NCI-H2171 (cell line): ENCODE data around the gene MTM1.

Source experiments
- DNase-seq: peaks from one replicate; lab custom pipeline; 2025; lab: John Stamatoyannopoulos, UW

Gene MTM1

DNA sequence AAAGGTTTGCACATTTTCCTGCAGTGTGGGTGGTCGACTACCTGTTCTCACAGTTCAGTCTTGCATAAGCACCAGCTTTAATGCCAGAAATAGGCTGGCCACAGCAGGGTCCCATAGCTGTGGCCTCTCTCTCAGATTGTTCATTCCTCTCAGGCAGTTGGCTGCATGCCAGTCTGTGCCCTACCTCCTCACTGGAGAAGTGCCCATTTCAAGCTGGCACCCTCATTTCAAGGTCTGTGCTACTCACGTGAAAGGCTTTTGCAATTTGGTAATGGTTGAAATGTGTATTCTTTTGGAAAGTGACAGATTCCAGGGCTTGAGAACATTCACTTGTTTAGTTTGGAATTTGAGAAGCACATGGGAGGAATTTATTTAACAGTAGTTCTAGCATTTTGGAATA is 95.9 kb downstream of the MTM1 start:
- peak; percentile 22 for DNase-seq

GRCh38 chrX:150676221-150676620 is 107.8 kb downstream of the MTM1 start:
- peak; percentile 22 for DNase-seq

DNA sequence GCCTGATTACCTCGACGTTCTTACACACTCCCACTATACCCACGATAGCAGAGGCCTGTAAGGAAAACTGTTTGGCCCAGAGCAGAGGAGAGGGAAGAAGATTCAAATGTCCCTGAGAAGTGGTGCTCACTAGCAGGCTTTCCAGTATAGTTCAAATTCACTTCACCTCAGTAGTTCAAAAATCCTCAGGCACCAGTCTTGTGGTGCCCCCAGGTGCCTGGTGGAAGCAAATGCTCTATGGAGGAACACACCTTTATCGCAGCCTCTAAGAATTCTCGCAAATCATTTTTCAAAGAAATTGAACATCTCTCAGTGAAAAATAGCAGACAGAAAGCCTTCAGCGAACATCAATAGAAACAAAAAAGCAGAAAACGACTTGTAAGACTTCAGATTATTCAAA is 112.6 kb downstream of the MTM1 start:
- no peak for DNase-seq

DNA sequence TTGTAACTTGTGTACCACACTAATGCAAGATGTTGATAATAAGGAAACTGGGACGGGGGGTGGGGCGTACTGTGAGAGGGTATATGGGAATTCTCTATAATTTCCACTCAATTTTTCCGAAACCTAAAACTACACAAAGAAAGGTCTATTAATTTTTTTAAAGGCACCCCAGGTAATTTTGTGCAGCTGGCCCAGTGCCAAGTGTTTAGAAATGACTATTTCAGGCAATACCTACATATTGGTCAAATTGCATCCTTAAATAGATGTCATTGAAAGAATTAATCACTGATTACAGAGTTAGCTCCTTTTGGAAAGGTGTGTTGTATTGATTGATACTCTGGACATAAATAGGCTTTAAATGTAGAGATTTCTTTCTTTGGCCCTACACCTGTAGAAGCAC is 114.7 kb downstream of the MTM1 start:
- no peak for DNase-seq

- no peak for DNase-seq
Measured at GRCh38 chrX:150683536-150684146, 115.2 kb downstream of the MTM1 start.

GRCh38 chrX:150688911-150689451 is 120.6 kb downstream of the MTM1 start:
- DNase-seq: no peak

DNA sequence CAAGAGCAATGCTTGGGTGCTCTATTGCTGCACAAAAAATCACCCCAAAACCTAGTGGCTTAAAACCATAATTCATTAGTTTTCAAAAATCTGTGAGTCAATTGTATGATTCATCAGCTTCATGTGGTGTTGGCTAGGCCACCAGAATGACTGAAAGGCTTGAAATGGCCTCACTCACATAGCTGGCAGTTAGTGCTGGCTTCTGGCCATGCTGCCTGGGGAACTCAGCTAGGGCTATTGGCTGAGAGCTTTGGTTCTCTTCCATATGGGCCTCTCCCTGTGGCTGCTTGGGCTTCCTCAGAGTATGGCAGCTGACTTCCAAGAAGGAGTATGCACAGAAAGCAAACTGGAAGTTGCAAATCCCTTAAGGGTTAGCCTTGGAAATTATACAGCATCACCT is 121.7 kb downstream of the MTM1 start:
- no peak for DNase-seq

DNA sequence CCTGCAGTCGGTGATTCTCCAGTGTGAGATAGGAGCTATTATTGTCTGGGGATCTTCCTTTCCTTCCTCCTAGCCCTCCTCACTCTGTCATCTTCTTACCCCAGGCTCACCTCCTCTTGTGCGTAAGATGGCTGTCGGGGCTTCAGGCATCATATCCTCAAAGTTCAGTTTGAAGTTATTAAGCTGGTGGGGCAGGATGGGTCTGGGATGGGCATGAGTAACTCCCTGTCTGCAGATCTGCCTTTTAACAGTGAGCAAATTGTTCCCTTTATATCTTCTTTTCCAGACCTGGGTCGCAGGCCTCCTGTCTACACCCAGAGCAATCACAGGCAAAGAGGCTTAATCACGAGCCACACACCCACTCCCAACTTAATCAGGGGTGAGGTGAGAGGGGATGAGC is 123.9 kb downstream of the MTM1 start:
- no peak for DNase-seq

DNA sequence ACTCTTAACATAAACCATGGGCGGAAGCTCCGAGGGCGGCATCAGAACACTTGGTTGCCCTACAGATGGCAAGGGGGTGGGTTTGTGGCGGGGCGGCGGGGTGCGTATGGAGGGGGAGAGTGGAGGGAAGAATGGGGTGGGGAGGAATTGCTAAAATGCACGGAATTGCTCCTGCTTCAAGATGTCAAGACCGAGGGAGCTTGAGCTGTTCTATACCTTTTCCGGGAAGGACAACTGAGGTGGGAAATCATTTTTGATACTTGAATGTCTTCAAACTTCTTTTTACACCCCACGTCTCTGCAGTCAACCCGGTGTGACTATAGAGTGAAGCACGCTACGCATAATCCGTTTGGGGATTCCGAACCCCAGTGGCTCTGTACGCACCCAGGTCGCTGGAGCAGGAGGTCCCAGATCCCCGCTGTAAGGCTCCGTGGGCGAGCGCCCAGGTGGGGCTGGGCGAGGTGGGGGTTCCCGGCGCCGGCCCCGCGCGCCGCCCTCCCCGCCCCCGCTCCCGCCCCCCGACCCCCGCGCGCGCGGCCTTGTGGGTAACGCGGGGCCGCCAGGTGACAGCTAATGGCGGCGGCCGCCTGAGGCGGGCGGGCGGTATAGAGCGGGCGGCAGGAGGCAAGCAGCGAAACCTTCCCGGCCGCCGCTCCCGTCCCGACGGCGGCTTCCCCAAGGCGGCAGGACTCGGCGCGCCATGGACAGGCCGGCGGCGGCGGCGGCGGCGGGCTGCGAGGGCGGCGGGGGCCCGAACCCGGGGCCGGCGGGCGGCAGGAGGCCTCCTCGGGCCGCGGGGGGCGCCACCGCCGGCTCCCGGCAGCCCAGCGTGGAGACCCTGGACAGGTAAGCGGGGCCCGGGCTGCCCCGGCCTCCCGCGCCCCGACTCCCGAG is 124.7 kb downstream of the MTM1 start, which contains the start of gene MTMR1:
MTMR1 (plus strand) TSS at position 566 of the 894 bp plus-strand sequence; CDS start at position 701, 135 bp downstream.
- peak; percentile 47 for DNase-seq

DNA sequence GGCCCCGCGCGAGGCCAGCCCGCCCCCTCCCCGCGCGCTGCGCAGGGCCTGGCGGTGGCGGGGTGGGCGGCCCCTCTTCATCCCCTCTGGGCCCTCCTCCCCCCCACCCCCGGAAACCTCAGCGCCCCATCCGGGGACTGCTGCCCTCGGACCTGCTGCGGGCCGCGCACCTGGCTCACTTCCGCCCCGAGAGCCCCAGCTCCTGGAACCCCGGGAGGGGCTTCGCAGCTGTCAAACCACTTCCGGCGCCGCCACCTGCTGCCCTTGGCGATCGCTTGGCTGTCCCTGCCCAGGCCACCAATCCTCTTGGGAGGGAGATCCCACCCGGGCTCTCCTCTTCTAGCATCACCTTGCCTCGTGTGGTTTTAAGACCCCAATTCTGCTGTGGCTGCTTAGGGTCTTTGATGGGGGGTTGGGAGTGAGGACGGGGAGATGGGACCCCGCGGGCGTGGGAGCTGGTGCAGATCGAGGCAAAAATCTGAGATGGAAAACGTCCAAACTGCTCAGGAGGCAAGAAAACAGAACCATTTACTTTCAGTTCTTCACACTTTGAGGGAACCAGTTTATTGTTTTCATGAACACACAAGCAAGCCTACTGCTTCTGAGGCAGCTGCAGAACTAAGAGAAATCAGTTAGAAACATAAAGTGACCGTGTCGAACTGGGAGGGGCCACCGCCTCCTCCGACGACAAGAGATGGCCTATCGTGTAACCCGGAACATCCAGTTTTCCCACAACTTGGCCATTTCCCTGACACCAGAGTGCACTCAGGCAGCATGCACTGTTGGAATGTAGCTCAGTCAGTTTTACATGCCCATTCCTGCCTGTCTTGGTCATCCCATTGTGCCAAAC is 125.5 kb downstream of the MTM1 start:
- DNase-seq: peak; percentile 45

DNA sequence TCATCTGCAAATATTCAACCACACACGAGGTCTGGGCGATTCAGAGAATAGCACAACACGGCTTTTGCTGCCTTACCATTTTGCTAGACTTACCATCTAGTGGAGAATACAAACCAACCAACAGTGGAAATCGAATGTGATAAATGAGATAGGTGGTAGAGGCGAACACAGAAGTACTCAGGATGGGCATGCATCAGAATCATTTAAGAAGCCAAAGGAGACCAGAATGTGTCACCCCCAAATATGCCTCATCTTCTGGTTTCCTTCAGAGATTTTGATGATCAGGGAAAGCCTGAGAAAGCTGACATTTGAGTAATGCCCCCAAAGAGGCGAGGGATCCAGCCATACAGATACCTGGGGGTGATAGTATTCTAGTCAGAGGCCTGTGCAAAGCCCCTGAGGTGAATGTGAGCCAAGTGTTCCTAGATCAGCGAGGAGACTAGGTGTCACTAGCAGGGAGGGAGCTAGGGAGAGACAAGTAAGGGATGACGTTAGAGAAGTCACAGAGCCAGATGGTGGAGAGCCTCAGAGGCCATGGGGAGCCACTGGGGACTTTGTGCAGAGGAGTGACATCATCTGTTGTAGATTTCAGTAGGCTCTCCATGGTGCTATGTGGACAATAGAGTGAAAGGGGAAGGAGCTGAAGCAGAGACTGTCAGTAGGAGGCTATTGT is 126.5 kb downstream of the MTM1 start:
- DNase-seq: no peak

DNA sequence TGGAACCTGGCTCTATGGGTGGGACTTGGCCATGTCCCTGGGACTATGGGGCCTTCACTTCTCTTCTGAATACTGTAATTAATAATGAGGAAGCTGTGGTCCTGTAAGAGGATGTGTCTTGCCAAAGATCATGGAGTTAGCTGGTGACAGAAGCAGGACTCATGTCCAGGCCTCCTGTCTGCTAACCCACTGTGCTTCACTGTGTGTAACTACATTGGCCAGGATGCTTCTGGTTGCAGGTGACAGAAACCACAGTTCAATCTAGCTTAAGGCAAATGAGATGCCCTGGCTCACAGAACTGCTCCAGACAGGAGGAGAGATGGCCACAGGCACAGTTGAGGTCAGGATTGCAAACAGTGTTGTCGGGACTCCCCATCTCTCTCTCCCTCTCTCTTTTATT is 127.9 kb downstream of the MTM1 start:
- DNase-seq: no peak

GRCh38 chrX:150696866-150697265 is 128.4 kb downstream of the MTM1 start:
- DNase-seq: no peak

DNA sequence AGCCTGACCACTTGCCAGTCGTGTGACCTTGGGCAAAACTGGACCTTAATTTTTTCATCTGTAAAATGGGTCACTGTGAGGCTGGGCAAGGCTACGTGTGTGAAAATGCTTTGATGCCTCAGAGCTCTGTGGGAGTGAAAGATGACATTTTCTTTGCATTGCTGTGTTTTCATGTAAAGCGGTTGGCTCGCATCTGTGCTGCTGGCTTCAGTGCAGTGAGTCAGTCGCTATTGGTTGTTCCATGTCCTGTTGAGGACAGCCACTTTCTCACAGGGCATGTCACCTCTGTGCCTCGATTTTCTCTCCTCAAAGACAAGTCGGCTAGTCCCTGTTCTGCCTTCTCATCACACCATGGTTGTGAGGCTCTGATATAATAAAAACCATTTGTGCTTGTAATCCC is 129.2 kb downstream of the MTM1 start:
- no peak for DNase-seq

DNA sequence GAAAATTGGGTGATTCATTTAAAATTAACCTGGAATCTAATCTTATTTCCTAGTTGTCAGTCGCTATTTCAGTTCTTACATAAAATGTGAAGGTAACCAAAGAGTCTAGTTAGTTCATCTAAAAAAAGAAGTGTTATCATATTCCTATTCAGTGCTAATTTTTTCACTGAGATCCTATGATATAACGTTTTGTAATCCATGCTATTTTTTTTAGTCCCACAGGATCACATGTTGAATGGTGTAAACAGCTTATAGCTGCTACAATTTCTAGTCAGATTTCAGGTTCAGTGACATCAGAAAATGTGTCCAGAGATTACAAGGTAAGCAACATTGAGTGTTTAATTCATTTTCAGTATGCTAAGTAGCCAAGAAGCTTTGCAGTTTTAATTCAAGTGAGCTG is 130.6 kb downstream of the MTM1 start:
- DNase-seq: no peak

- no peak for DNase-seq
Measured at GRCh38 chrX:150700107-150700506, 131.7 kb downstream of the MTM1 start.

- DNase-seq: no peak
Measured at GRCh38 chrX:150701377-150701776, 133.0 kb downstream of the MTM1 start.

DNA sequence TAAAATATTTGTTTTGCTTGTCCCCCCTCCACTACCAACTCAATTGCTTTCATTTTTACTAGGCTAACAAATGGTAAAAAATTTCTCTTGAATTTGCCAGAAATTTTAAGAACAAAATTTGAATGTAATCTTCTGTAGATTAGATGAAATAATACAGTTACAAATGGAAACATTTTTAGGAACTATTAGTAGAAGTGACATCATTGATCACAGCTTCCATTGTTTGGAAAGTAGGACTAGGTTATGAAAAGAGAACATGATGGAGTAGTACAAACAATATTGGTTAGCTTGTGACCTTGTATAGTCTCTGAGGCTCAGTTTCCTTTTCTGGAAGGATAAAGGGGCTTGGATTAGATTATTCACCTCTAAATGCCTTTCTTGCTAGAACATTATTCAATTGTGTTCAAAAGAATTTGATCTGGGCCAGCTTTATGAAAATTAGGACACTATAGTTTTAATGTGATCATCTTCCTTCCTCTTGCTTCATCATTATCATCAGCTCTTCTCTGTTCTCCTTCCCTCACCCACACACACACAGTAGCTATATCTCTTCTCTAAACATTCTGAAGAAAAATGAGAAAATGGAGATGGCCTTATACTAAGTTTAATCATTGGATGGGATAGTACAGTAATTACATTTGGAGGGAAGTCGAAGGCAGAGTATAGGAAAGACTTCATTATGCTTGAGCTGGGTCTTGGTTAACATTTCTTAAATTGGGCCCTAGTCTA is 134.7 kb downstream of the MTM1 start:
- DNase-seq: no peak

- no peak for DNase-seq
Measured at GRCh38 chrX:150703695-150703974, 135.2 kb downstream of the MTM1 start.

DNA sequence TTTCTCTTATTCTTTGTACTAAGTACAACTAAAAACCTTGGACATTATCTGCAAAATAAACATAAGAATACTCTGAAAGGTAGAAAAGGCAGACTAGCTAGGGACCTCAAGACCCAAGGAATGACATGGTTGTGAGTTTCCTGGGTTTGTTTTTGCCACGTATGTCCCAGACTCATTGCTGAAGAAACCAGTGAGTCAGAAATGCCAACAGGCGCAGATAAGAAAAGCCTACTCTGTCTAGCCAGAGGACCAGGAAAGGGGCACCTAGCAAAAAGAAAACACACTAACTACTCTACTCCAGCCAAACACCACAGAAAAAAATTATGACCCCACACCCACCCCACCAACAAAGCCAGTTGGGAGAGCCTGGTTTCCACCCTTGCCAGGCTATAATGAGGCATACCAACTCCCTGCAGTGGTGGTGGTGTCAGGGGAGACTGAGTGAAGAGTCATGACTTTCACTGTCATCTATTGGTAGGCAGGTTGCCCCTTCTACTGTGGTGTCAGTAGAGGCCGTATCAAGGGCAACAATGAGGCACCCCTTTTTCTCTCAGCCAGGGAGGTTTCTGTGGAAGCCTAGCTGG is 135.7 kb downstream of the MTM1 start:
- no peak for DNase-seq

GRCh38 chrX:150712619-150713018 is 144.2 kb downstream of the MTM1 start:
- no peak for DNase-seq
